Right ventricle myocardium superior (tissue), 1 donor: Measurements from ENCODE around the gene VEGFA. TPM values are rescaled to one million over a fixed set of nuclear protein-coding genes. Genes with fewer than 3 reads are reported as not detected.

Experiments
- ATAC-seq: fragments of 200-7000 bp; cut with Tn5 transposase; one replicate; pipeline ENCODE4 v1.9.1; 2020; ENCODE audit warnings: mild to moderate bottlenecking; ENCODE audit not compliant: poor library complexity
- DNase-seq: peaks from one replicate; pipeline ENCODE4 v3.0.0-alpha.2; 2020
- intact Hi-C: fragments of 100-400 bp; cut with DNase I; formaldehyde crosslinking; loops from one replicate; pipeline ENCODE4 v1.11.2; 2022
- total RNA-seq: library from RNA; stranded (reverse); fragmentation: NEBNext Ultra II Directional; extraction: Animal tissue kit (Norgen Biotek cat#: 25700); gene quantifications from one replicate; pipeline ENCODE4 v1.2.1, GENCODE V29; 2021
- donor health status: DM: no; HTN: yes; CAD: no; lungs with severe emphysema.

VEGFA gene
- total RNA-seq, 1 donor from 2014 or later: 230 TPM

- ATAC-seq (no peak), DNase-seq (no peak)
- intact Hi-C loops: no loop called here
Observed at GRCh38 chr6:43750622-43751021, 19.4 kb upstream of the VEGFA start.

DNA sequence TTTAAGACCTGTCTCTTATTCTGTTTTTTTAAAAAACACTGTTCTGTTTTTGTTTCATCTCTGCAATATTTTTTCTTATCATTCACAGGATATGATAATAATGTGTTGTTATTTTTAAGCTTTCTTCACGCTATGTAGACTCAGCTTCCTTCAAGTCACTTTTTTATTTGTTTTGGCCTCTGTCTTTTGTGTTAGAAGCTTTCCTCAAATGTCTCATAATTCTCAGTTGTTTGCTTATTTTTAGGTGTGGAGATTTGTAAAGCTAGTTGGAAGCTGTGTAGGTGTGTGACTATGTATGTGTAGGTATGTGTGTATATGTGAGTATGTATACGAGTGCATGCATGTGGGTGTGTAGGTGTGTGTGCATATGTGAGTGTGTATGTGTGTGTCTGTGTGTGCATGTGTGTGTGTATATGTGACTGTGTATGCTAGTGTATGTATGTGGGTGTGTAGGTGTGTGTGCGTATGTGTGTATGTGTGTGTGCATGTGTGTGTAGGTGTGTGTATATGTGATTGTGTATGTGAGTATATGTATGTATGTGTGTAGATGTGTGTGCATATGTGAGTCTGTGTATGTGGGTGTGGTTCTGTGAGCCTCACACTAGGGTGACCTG lies 16.3 kb upstream of the VEGFA start:
- no peak for DNase-seq
- ATAC-seq: no peak
- intact Hi-C loops: no loop called here

- DNase-seq (no peak), ATAC-seq (no peak)
- intact Hi-C loops: no loop called here
Observed at GRCh38 chr6:43757966-43758616, 11.9 kb upstream of the VEGFA start.

DNA sequence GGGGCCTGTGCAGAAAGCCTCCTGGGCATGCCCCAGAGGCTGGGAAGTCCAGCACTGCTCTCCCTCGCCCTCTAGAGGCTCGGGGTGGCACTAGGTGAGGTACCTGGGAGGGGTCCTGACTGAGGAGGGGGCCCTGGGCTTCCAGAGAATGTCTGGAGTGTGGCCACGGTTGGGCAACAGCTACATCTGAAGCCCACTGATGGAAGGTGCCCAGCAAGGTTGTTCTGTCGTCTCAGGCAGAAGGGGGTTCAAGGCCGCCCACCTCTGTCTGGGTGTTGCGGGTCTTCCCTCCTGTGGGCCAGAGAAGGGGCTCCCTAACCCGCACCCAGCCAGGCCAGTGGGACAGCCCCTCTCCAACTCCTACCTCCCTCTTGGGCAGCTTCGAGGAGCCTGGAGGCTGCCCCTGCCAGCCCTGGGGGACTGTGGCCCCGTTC lies 11.4 kb upstream of the VEGFA start:
- intact Hi-C loops: no loop called here
- ATAC-seq: peak; percentile 77
- no peak for DNase-seq

DNA sequence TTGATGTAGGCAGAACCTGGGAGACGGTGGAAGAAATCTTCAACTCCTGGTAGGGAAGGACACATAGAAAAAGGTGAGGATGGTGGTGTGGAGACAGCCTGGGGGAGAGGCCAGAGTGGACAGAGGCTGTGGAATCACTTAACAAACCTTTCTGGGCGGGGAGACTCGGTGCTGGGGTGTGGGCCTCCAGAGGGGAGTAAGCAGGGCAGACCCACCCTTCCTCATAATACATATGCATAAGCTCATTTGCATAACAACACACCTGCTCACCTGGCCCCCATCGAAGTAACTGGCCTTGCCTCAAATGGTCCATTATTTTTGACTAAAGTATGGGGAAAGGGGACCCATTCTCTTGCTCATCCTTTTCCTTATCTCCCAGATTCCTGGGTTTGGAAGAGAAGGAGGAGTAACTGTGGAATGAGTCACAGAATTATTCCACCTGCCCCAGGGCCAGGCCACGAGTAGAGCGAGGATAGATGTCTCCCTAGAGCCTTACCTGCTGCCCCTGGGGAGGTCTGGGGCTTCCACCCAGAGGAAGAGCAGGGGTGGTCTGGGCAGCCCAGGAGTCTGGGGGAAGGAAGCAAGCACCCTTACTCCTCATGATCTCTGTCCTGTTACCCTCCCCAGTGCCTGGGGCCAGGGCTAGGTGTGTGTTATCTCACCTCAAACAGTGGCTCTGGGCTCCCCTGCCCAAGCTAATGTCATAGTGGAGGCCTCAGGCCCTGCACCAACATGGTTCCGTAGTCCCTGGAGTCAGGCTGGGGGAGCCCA lies 10.7 kb upstream of the VEGFA start:
- intact Hi-C loops: no loop called here
- DNase-seq (no peak), ATAC-seq (no peak)

DNA sequence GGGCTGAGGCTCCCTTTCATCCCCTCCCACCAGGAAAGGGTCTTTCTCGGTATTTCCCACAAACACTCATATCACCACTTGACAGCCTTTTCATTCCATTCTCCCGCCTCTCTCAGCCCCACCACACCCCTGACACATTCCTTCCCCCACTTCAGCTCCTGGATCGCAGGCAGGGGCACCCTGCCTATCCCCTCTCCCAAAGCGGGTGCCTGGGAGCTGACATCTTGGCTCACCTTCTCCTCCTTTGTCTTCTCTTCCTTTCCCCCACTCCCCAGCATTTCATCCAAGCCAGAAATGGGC lies 10.2 kb upstream of the VEGFA start:
- ATAC-seq: no peak
- intact Hi-C loops: loop anchor here (5.0 kb wide), 1 partner anchor 93 kb away; no protein-coding TSS in a partner anchor
- DNase-seq: no peak

DNA sequence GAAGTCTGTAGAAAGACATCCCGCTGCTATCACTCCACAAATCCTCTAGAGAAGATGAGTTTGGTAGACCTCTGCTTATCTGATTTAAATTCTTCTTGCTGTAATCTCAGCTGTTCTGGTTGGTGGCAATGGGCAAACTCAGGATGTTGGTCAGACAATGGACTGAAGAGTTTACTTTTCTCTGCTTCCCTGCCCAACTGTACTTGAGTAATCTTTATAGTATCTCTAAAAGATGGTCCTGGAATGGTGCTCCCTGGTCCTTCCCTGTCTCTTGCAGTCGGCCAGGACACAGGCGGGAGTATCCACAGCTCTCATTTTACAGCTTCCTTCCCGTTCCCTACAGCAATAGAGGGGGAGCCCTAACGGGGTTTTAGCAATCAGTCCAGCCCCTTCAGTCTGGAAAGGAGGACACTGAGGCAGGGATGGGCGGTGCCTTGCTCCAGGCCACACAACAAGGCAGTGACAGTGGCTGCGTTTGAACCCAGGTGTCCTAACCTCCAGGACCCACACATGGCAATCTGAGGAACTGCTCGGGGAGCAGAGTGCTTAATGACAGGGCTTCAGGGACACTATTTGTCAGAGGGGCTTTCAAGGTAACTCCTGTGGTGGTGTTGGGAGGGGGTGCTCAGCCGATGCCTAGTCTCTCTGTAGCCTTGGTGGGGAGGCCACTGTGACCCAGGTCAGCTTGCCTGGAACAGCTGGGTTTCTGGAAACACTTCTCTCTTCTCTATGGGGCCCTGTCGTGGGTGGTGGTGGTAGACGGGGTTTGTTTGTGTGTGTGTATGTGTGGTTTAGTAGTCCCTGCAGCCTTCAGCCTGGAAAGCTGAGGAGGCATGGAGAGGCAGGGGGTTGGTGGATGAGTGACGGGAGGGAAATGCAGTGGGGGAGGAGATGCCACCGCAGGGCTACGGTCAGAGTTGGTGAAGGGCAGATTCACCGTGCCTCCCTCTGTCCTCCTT lies 9.5 kb upstream of the VEGFA start:
- DNase-seq: no peak
- no peak for ATAC-seq
- intact Hi-C loops: loop anchor here (5.0 kb wide), 1 partner anchor 93 kb away; no protein-coding TSS in a partner anchor

- intact Hi-C loops: loop anchor here (5.0 kb wide), 1 partner anchor 95 kb away; no protein-coding TSS in a partner anchor
- ATAC-seq: no peak
- DNase-seq: no peak
Observed at GRCh38 chr6:43761666-43762409, 8.2 kb upstream of the VEGFA start.

DNA sequence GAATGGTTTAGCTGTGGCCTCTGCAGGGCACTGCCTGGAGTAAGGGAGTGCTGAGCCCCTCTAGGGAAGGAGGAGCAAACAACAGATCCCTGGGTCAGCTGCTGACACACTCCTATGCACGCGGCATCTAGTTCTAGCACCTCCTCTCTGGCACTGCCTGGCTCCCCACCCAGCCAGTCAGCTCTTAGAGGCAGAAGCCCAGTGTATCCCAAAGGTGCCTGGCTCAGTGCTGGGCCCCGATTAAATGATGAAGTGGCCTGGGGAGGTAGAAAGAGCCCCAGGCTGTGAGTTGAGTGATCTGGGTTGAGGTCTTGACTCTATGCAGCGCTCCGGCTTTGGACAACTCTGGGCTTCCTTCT lies 7.6 kb upstream of the VEGFA start:
- no peak for DNase-seq
- intact Hi-C loops: loop anchor here (5.0 kb wide), 1 partner anchor 95 kb away; no protein-coding TSS in a partner anchor
- no peak for ATAC-seq

GRCh38 chr6:43762966-43763695 lies 6.9 kb upstream of the VEGFA start:
- DNase-seq (no peak), ATAC-seq (no peak)
- intact Hi-C loops: loop anchor here (5.0 kb wide), 1 partner anchor 96 kb away; no protein-coding TSS in a partner anchor

DNA sequence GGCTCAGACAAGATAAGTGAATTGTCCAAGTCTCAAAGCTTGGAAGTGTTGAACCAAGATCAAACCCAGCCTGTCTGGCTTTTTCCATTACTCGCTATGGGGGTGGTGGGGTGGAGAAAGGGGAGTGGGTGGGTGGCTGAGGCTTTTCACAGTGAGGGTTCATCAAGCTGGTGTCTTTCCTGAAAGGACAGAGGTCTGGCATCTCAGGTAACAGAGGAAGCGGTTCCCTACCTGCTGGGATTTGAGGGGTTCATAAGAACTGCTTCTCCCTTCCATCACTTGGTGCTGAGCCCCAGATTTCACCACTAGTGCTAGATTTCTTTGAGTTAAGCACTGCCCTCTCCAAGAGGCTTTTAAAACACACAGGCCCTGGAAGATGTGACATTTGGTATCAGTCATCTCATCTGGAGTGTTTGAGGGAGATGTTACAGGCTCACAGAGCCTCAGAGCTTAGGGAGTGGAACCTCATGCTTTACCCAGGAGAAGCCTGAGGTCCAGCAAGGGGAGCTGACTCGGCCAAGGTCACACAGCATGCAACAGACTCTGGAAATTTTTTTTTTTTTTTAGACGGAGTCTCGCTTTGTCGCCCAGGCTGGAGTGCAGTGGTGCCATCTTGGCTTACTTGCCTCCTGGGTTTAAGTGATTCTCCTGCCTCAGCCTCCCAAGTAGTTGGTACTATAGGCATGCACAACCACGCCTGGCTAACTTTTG lies 6.0 kb upstream of the VEGFA start:
- intact Hi-C loops: loop anchor here (5.0 kb wide), 1 partner anchor 97 kb away; no protein-coding TSS in a partner anchor
- ATAC-seq: no peak
- no peak for DNase-seq

DNA sequence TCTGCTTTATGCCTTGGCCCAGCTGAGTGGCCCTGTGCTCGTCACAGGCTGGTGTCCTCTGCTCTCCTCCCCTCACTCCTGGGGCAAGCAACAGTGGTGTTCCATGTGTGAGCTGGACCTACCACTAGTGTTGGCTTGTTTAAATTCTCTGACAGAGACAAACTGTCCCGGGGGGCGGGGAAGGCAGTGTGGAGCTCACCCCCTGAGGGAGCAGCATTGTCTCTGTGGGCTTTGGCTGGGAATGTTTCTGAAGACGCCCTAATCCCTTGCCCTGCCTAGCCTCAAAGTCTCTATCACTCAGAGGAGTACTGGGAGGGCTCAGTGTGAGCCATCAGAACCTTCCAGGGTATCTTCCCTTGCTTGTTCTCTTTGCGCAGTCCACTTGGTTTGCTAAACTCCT lies 5.2 kb upstream of the VEGFA start:
- ATAC-seq: no peak
- DNase-seq: no peak
- intact Hi-C loops: loop anchor here (5.0 kb wide), 2 partner anchors 37 to 97 kb away; no protein-coding TSS in a partner anchor

DNA sequence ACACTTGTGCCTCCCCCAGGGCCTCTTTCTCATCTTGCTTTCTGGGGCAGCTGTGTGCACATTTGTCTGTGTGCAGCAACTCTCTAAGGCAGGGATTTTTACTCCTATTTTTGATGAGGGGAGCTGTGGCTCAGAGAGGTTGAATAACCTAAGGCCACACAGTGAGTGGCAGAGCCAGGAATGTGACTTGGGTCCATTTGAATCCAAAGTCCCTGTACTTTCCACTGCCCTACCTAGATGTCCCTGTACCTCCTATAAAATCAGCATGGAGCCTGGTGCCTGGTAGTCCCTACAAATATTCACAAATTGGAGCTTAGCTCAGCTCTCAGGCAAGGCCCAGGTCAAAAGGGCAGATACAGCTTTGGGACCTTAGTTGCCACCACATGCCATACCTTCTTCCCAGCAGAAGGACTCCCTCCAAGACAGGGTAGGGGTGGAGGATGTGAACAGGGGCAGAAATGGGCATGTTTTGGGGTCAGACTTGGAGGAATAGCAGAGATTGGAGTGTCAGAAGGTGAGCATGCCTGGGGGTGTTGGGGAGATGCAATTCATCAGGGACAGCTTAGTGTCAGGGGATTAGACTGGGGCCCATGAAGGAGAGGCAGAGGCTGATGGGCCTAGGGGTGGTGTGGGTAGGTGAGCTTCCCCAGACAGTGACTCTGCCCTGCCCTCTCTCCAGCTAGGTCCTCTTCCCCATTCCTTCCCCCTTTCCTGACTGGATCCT lies 4.1 kb upstream of the VEGFA start:
- intact Hi-C loops: loop anchor here (5.0 kb wide), 1 partner anchor 39 kb away; no protein-coding TSS in a partner anchor
- ATAC-seq (no peak), DNase-seq (no peak)

- DNase-seq (no peak), ATAC-seq (no peak)
- intact Hi-C loops: loop anchor here (5.0 kb wide), 1 partner anchor 39 kb away; no protein-coding TSS in a partner anchor
Observed at GRCh38 chr6:43766500-43766853, 3.5 kb upstream of the VEGFA start.

- no peak for DNase-seq
Observed at GRCh38 chr6:43766964-43767461, 3.0 kb upstream of the VEGFA start.

More at GRCh38 chr6:43766964-43767461, 3.0 kb upstream of the VEGFA start:
- intact Hi-C loops: loop anchor here (5.0 kb wide), 1 partner anchor 40 kb away; no protein-coding TSS in a partner anchor
- no peak for ATAC-seq
